Stomach (tissue), 4 donors: ENCODE measurements around the gene BICD2.
A peak's percentile ranks its signal among the peaks of the same experiment; 100 is the strongest.

Experiments used
- CTCF ChIP-seq, 7 experiments: fragments of 450-650 bp in 4 of 7; fragments of 200-600 bp in 3 of 7; sonication (generic) in 3 of 7; IDR thresholded peaks; one replicate each; pipeline ENCODE4 v1.5.1; 2016 to 2019; ENCODE audit warnings: antibody characterized with exemption in 7 of 7, control low read depth in 2 of 7, mild to moderate bottlenecking in 1 of 7
- POLR2A ChIP-seq, 4 donors: fragments of 450-650 bp; IDR thresholded peaks; one replicate each; pipeline ENCODE4 v1.6.1; 2016; ENCODE audit warnings: antibody characterized with exemption in 4 of 4, control low read depth in 2 of 4, mild to moderate bottlenecking in 1 of 4, moderate library complexity in 1 of 4

- peak in 1 of 7 experiments; percentile 5 for TF ChIP-seq CTCF (IDR thresholded peaks at IDR 0.05)
- TF ChIP-seq POLR2A (IDR thresholded peaks at IDR 0.05) = no peak
Measured at GRCh38 chr9:92808726-92809451, 44.3 kb upstream of the BICD2 start.
